DMS153 treated with DMSO at 0.1 percent for 48 hours (cell line): Measurements from ENCODE around the gene ATXN7L1.
A peak's percentile ranks its signal among the peaks of the same experiment; 100 is the strongest.
"Not testable (repeated sequence)": the region's sequence is repeated elsewhere in the genome, so short reads cannot be mapped to it uniquely, and the experiment has no call there.

Source experiments
- DNase-seq: peaks from one replicate; lab custom pipeline; 2025; ENCODE audit not compliant: unreplicated experiment; lab: John Stamatoyannopoulos, UW

ATXN7L1 gene

GRCh38 chr7:105710720-105711119 lies 165.7 kb downstream of the ATXN7L1 start:
- not testable (repeated sequence) for DNase-seq

GRCh38 chr7:105708763-105709080 lies 167.7 kb downstream of the ATXN7L1 start:
- DNase-seq = no peak

- DNase-seq = no peak
Measured at GRCh38 chr7:105707967-105708762, 168.2 kb downstream of the ATXN7L1 start.

- no peak for DNase-seq
Measured at GRCh38 chr7:105707381-105707780, 169.0 kb downstream of the ATXN7L1 start.

DNA sequence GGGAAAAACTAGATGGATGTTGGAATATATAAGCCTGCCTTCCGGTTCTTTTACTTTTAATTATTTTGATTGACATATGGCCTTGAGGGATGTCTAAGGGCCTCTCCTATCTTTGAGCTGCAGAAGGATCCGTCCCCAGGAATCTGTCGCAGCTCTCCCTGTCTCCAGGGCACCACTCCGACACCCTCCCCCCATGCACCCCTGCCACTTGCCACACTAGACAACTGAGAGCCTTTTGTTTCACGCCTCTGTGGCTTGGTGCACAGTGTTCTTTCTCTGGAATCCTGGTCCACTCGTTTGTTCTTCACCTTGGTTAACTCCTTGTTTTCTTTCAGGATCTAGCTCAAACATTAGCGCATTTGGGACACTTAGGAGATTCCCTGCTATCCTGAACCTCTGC lies 171.0 kb downstream of the ATXN7L1 start:
- no peak for DNase-seq

DNA sequence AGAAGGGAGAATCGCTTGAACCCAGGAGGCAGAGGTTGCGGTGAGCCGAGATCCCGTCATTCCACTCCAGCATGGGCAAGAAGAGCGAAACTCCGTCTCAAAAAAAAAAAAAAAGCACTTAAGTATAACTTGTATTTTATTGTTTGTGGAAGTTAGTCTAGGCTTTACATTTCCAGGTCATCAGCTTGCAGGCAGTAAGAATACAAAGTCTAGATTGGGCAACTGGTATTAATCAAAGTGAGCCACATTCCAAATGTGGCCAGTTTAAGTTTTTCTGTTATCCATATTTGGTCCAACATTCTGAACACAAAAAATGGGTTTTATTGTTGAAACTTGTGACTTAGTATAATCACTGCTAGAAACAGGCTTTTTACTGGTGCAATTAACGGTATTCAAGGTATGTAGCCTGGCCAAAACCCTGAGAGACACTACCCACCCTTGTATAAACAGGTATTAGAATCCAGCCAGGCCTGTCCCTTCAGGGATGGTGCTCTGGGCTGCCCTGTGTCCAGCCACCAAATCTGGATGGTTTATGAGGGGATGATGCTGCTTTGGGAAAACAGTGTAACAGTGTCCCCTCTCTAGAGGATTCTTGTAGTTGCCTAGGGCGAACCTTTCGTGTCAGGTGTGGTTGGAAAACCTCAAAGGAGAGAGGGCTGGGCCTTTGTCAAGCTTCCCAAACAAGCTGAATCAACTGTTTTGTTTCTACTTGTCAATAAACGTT lies 173.0 kb downstream of the ATXN7L1 start:
- no peak for DNase-seq

- no peak for DNase-seq
Measured at GRCh38 chr7:105699568-105700236, 176.7 kb downstream of the ATXN7L1 start.

GRCh38 chr7:105698531-105698930 lies 177.9 kb downstream of the ATXN7L1 start:
- no peak for DNase-seq

GRCh38 chr7:105697753-105698152 lies 178.6 kb downstream of the ATXN7L1 start:
- no peak for DNase-seq

DNA sequence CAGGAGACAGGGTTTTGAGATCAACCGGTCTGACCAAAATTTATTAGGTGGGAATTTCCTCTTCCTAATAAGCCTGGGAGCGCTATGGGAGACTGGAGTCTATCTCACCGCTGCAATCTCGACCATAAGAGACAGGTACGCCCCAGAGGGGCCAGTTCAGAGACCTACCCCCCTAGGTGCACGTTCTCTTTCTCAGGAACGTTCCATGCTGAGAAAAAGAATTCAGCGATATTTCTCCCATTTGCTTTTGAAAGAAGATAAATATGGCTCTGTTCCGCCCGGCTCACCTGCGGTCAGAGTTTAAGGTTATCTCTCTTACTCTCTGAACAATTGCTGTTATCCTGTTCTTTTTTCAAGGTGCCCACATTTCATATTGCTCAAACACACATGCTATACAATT lies 179.2 kb downstream of the ATXN7L1 start:
- not testable (repeated sequence) for DNase-seq

DNA sequence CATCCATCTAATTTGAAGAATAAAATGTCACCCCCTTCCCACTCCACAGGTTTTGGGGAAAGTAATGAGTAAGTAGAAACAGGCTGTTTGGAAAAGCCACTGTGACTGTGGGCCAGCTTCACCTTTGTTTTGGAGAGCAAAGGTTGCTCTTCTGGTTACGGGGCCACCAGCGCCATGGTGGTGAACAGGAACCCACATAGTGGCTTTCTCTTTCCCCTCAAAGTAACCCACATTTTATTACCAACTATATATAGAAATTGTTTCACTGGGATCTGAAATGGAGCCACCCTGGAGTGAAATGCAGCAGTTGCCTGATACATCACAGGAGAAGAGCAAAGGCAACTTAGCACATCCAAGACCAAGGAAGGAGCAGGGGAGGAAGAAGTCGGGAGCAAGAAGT lies 182.8 kb downstream of the ATXN7L1 start:
- no peak for DNase-seq

GRCh38 chr7:105691680-105692564 lies 184.5 kb downstream of the ATXN7L1 start:
- peak; percentile 32 for DNase-seq

DNA sequence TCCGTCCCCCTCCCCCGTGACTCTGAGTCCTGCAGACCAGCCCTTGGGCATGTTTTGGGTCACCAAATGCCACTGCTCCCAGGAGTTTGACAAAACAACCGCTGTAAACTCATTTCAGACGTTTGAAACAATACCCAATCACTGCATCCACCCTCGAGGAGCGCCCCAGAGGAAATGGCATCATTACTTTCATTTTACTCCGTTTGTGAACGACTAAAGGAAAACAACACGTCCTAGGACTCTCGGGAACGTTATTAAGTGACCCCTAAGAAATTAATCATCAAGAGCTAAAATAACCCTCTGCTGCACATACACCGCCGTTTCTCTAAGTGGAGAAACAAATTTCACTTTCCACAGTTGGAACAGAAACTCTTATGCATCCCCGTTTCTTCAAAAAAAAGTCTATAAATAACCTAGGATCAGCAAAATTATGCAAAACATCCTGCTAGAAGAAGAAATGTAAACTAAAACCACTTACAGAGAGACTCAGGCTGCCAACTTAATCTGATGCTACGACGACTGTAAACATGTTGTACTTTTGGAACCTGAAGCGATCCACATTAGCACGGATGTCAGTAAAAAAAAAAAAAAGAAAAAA lies 185.2 kb downstream of the ATXN7L1 start:
- DNase-seq = no peak

DNA sequence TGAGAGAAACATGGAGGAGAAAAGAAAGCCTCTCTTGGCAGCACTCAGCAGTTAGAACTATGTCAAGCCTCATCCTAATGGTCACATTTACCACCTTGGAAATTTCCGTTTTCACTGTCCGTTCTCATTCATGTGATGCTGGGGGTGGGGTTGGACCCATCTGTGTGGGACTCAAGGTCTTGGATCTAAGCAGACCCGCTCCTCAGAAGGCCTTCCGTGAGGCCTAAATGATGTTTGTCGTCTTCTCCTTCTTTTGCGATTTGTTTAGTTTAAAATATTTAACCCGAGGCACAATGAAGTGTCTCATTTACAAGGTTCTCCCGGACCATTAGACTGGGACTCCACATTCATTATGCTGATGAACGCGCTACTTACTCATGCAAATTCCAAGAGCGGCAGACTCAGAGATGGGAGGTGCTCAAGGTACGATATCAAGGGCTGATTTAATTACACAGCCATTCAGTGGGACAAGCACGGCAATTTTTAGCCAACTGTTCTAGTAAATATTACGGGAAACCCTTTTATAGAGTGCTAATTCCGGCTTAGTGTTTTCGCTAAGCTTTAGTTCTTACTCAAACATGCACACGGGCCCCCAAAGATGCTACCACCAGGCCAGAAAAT lies 186.0 kb downstream of the ATXN7L1 start:
- DNase-seq = no peak

- no peak for DNase-seq
Measured at GRCh38 chr7:105689067-105689819, 187.2 kb downstream of the ATXN7L1 start.

DNA sequence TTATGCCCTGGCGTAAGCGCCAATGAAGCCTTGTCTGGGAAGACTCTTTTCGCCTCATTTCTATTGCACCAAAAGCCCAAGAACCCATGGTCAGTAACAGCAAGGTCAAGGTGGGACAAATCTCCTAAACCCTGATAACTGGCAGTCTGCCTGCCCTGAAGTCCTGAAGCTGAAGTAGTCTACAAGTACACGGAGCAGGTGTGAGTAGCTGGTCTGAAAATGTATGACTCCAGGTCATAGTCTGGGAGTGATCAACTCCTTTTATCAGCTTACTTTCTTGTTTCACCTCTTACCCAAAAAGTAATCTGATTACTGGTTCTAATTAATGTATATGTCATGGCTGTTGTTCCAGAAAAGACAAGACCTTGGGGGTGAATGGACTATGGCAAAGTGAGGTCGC lies 187.8 kb downstream of the ATXN7L1 start:
- no peak for DNase-seq

DNA sequence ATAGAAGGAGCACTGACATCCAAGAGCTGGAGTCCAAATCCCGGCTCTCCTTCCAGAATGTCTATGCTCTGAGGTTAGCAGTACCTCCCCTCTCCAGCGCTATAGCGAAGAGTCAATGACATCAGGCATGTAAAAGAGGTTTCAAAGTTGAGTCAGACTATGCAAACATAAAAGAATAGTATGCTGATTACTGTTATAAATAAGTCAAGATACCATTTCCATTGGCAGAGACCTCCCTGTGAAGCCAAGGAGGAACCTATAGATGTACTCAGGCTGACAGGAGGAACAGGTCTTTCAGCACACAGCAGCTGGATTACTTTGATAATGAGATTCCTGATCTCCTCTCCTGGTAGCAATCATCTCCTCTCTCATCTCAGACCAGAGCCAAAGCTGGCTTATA lies 191.2 kb downstream of the ATXN7L1 start:
- DNase-seq = no peak

GRCh38 chr7:105682341-105683060 lies 193.9 kb downstream of the ATXN7L1 start:
- DNase-seq = peak; percentile 69
